Colonic mucosa (tissue), 4 donors: Measurements from ENCODE around the gene MYLK. TPM values are rescaled to one million over a fixed set of nuclear protein-coding genes. Genes with fewer than 3 reads are reported as not detected.

Source experiments
- DNase-seq: peaks from one replicate; pipeline ENCODE4 v3.0.0-alpha.2; 2020
- H3K27ac ChIP-seq: fragments of 200-600 bp; one replicate; pipeline ENCODE4 v1.8.0; 2021
- H3K27me3 ChIP-seq: fragments of 200-600 bp; one replicate; pipeline ENCODE4 v1.8.0; 2021
- H3K36me3 ChIP-seq: fragments of 200-600 bp; one replicate; pipeline ENCODE4 v1.8.0; 2021
- H3K4me1 ChIP-seq: fragments of 200-600 bp; one replicate; pipeline ENCODE4 v1.8.0; 2021; ENCODE audit warnings: mild to moderate bottlenecking
- H3K4me3 ChIP-seq: fragments of 200-600 bp; one replicate; pipeline ENCODE4 v1.8.0; 2021
- H3K9ac ChIP-seq, 2 donors: one replicate each; pipeline ENCODE4 v1.7.0; 2013; ENCODE audit warnings: control low read depth in 2 of 2, low read depth in 2 of 2, low read length in 2 of 2
- H3K9me3 ChIP-seq: fragments of 200-600 bp; one replicate; pipeline ENCODE4 v1.8.0; 2021
- CTCF ChIP-seq: fragments of 200-600 bp; IDR thresholded peaks from one replicate; pipeline ENCODE4 v1.8.0; 2022; ENCODE audit warnings: antibody characterized with exemption, mild to moderate bottlenecking
- intact Hi-C: fragments of 100-400 bp; cut with DNase I; formaldehyde crosslinking; loops from one replicate; pipeline ENCODE4 v1.14.1; 2022
- total RNA-seq, 2 donors: library from RNA; stranded (reverse); fragmentation: NEBNext Ultra II Directional in 1 of 2; extraction: Animal tissue kit (Norgen Biotek cat#: 25700) in 1 of 2; gene quantifications; one replicate each; pipeline ENCODE4 v1.2.1, GENCODE V29; 2021
- donor health status: healthy.
- donor health status: DM: no; HTN: no; CAD: no.
- donor health status: DM: no; HTN: no; CAD: no.

MYLK gene
- total RNA-seq, 2 donors from 2014 or later, result 58.8 to 267 TPM

- Histone ChIP-seq H3K4me3 (no peak overlapping the region), H3K4me1 (no peaks in the 10 kb centered on the region), H3K9me3 (no peaks in the 10 kb centered on the region), H3K27ac (no peak overlapping the region), H3K9ac (no peak overlapping the region), H3K36me3 (no peaks in the 10 kb centered on the region), H3K27me3 (no peaks in the 10 kb centered on the region)
- no peak for TF ChIP-seq CTCF
- DNase-seq, result peak; percentile 16
- intact Hi-C loops, result no loop called here
Measured at GRCh38 chr3:123791417-123791816, 92.7 kb downstream of the MYLK start.

GRCh38 chr3:123791073-123791370, 93.1 kb downstream of the MYLK start:
- Histone ChIP-seq H3K9ac (no peak overlapping the region), H3K4me1 (no peaks in the 10 kb centered on the region), H3K27me3 (no peaks in the 10 kb centered on the region), H3K4me3 (no peak overlapping the region), H3K36me3 (no peaks in the 10 kb centered on the region), H3K9me3 (no peaks in the 10 kb centered on the region), H3K27ac (no peak overlapping the region)
- no peak for DNase-seq
- intact Hi-C loops, result no loop called here
- no peak for TF ChIP-seq CTCF

GRCh38 chr3:123790254-123791072, 93.7 kb downstream of the MYLK start:
- DNase-seq, result no peak
- intact Hi-C loops, result no loop called here
- no peak for TF ChIP-seq CTCF

GRCh38 chr3:123789760-123790159, 94.4 kb downstream of the MYLK start:
- Histone ChIP-seq H3K27ac (no peak overlapping the region), H3K9me3 (no peaks in the 10 kb centered on the region)
- TF ChIP-seq CTCF, result no peak

More at GRCh38 chr3:123790254-123791072, 93.7 kb downstream of the MYLK start:
- H3K27ac ChIP-seq, result no peak overlapping the region
- no peak overlapping the region for H3K4me3 ChIP-seq
- no peak overlapping the region for H3K9ac ChIP-seq
- no peaks in the 10 kb centered on the region for H3K4me1 ChIP-seq
- H3K36me3 ChIP-seq, result no peaks in the 10 kb centered on the region
- H3K9me3 ChIP-seq, result no peaks in the 10 kb centered on the region
- H3K27me3 ChIP-seq, result no peaks in the 10 kb centered on the region

GRCh38 chr3:123789160-123789559, 95.0 kb downstream of the MYLK start:
- H3K4me3 ChIP-seq, result no peak overlapping the region
- no peak for TF ChIP-seq CTCF
- H3K9ac ChIP-seq, result no peak overlapping the region
- intact Hi-C loops, result no loop called here
- H3K9me3 ChIP-seq, result no peaks in the 10 kb centered on the region
- H3K36me3 ChIP-seq, result no peaks in the 10 kb centered on the region
- no peak overlapping the region for H3K27ac ChIP-seq
- H3K27me3 ChIP-seq, result no peaks in the 10 kb centered on the region
- DNase-seq, result peak; percentile 29
- no peaks in the 10 kb centered on the region for H3K4me1 ChIP-seq

More at GRCh38 chr3:123789760-123790159, 94.4 kb downstream of the MYLK start:
- Histone ChIP-seq H3K9ac (no peak overlapping the region), H3K4me3 (no peak overlapping the region), H3K27me3 (no peaks in the 10 kb centered on the region), H3K4me1 (no peaks in the 10 kb centered on the region), H3K36me3 (no peaks in the 10 kb centered on the region)
- DNase-seq, result no peak
- intact Hi-C loops, result no loop called here
